HL-60/S4 treated with retinoic acid at 250 ng/mL for 4 days and 3 days (cell line): ENCODE results near the gene BEND5.

Source experiments
- in situ Hi-C: fragments of 300-500 bp; cut with MboI; formaldehyde crosslinking; loops from 2 replicates; pipeline ENCODE4 v1.7.0; 2022; ENCODE audit warnings: low sequenced_read_pairs

The BEND5 gene

GRCh38 chr1:48681476-48682305 is 95.0 kb downstream of the BEND5 start:
- in situ Hi-C loops, result no loop called here

- in situ Hi-C loops, result no loop called here
Observed at GRCh38 chr1:48680411-48681035, 96.2 kb downstream of the BEND5 start.

- in situ Hi-C loops, result no loop called here
Observed at GRCh38 chr1:48679859-48680258, 96.8 kb downstream of the BEND5 start.

- in situ Hi-C loops, result no loop called here
Observed at GRCh38 chr1:48678710-48679505, 97.8 kb downstream of the BEND5 start.
